GM18507 (cell line): ENCODE results near the gene LTBR.
"Not testable (repeated sequence)": the region's sequence is repeated elsewhere in the genome, so short reads cannot be mapped to it uniquely, and the experiment has no call there.

Experiments
- DNase-seq: peaks from one replicate; pipeline ENCODE4 v3.0.0; 2011; ENCODE audit warnings: low read depth; ENCODE audit not compliant: insufficient read length; ENCODE audit errors: extremely low spot score
- FAIRE-seq: peaks from 2 replicates; lab custom pipeline; 2011; peaks lifted over from hg19 to GRCh38; lab: Jason Lieb, UNC

Gene LTBR

GRCh38 chr12:6383572-6384498 is at the start of gene LTBR:
Gene LTBR, plus strand, starts transcription at chr12:6384162. Its CDS starts 197 bp downstream, at chr12:6384359.
- DNase-seq = no peak
- no peak for FAIRE-seq

GRCh38 chr12:6334359-6334758 is 49.6 kb upstream of the LTBR start:
- FAIRE-seq (no peak), DNase-seq (no peak)

- no peak for DNase-seq
Observed at GRCh38 chr12:6334940-6335450, 49.0 kb upstream of the LTBR start.

GRCh38 chr12:6335451-6336078 is 48.4 kb upstream of the LTBR start:
- DNase-seq = peak; percentile 77

More at GRCh38 chr12:6334940-6335450, 49.0 kb upstream of the LTBR start:
- no peak for FAIRE-seq

GRCh38 chr12:6336079-6336888 is 47.7 kb upstream of the LTBR start:
- DNase-seq (no peak), FAIRE-seq (peak; percentile 70)

More at GRCh38 chr12:6335451-6336078, 48.4 kb upstream of the LTBR start:
- peak; percentile 90 for FAIRE-seq

- DNase-seq = no peak
- peak; percentile 79 for FAIRE-seq
Observed at GRCh38 chr12:6336889-6337853, 46.8 kb upstream of the LTBR start.

GRCh38 chr12:6337958-6338433 is 46.0 kb upstream of the LTBR start:
- FAIRE-seq (no peak), DNase-seq (no peak)

- not testable (repeated sequence) for DNase-seq, FAIRE-seq
Observed at GRCh38 chr12:6338536-6338935, 45.4 kb upstream of the LTBR start.

- FAIRE-seq = no peak
Observed at GRCh38 chr12:6338955-6339354, 45.0 kb upstream of the LTBR start.

GRCh38 chr12:6340032-6340638 is 43.8 kb upstream of the LTBR start:
- no peak for DNase-seq

More at GRCh38 chr12:6338955-6339354, 45.0 kb upstream of the LTBR start:
- DNase-seq = no peak

GRCh38 chr12:6340745-6341416 is 43.1 kb upstream of the LTBR start:
- no peak for FAIRE-seq
- DNase-seq = no peak

More at GRCh38 chr12:6340032-6340638, 43.8 kb upstream of the LTBR start:
- no peak for FAIRE-seq

- FAIRE-seq = peak; percentile 50
- DNase-seq = no peak
Observed at GRCh38 chr12:6341417-6342139, 42.4 kb upstream of the LTBR start, which contains the start of gene TNFRSF1A. Gene TNFRSF1A, minus strand, starts transcription at chr12:6342076. Its CDS starts 262 bp downstream, at chr12:6341814.

GRCh38 chr12:6342140-6342889 is 41.6 kb upstream of the LTBR start:
- DNase-seq = no peak
- no peak for FAIRE-seq

GRCh38 chr12:6343518-6343917 is 40.4 kb upstream of the LTBR start:
- FAIRE-seq (no peak), DNase-seq (no peak)

GRCh38 chr12:6344101-6344660 is 39.8 kb upstream of the LTBR start:
- not testable (repeated sequence) for DNase-seq

More at GRCh38 chr12:6344101-6344660, 39.8 kb upstream of the LTBR start:
- not testable (repeated sequence) for FAIRE-seq
